ENCODE measurements around the gene XRCC2. TPM values are rescaled to one million over a fixed set of nuclear protein-coding genes. Genes with fewer than 3 reads are reported as not detected.

XRCC2 gene
- total RNA-seq, 4 donors from 2014 or later = 0.44 to 2.0 (median 0.61) TPM

- H3K27ac ChIP-seq = no peak overlapping the region
- TF ChIP-seq EP300 (IDR thresholded peaks at IDR 0.05) = no peak
- no peak for TF ChIP-seq CTCF (IDR thresholded peaks at IDR 0.05)
- TF ChIP-seq POLR2A (IDR thresholded peaks at IDR 0.05) = no peak
- H3K4me3 ChIP-seq = no peak overlapping the region
- H3K27me3 ChIP-seq = no peaks in the 10 kb centered on the region
- no peaks in the 10 kb centered on the region for H3K4me1 ChIP-seq
- no peaks in the 10 kb centered on the region for H3K9me3 ChIP-seq
- H3K36me3 ChIP-seq = no peaks in the 10 kb centered on the region
- DNase-seq (ENCODE audit: low spot score in 2 of 2) = no peak
- WGBS, 2 donors = 88 to 95% methylated on average over 2 of the region's 2 CpGs
Observed at GRCh38 chr7:152596824-152597223, 79.1 kb downstream of the XRCC2 start.

Small RNAs within 50 kb of the gene (small RNA-seq; reads per million reads assigned to genes)
- not detected for gene RF00568

Other genes with a start within 250 kb of the XRCC2 start
- 10 to 100 TPM; 63.2 to 86.1 (median 69.4) TPM for gene KMT2C, start 240.1 kb downstream of the XRCC2 start, total RNA-seq
- gene ACTR3B, start 83.6 kb upstream of the XRCC2 start, total RNA-seq = 10 to 100 TPM in 2 of 4 donors, 1 to 10 TPM in 2; 8.7 to 15.3 (median 11.0) TPM